Ovary (tissue), 3 donors: ENCODE data around the gene KNOP1.

Source experiments
- EP300 ChIP-seq: sonication (generic); formaldehyde crosslinking; IDR thresholded peaks from one replicate; pipeline ENCODE4 v1.6.1; 2017; ENCODE audit warnings: antibody characterized with exemption
- TF ChIP-seq, protein P1 (sequence below), 3 donors: fragments of 450-650 bp in 2 of 3; fragments of 200-600 bp in 1 of 3; IDR thresholded peaks; one replicate each; pipeline versions ENCODE4 v1.5.1 to v1.8.0; 2016 to 2022; ENCODE audit warnings: antibody characterized with exemption in 3 of 3, mild to moderate bottlenecking in 1 of 3
- donor health status: DM: no; HTN: no; CAD: no.

DNA sequence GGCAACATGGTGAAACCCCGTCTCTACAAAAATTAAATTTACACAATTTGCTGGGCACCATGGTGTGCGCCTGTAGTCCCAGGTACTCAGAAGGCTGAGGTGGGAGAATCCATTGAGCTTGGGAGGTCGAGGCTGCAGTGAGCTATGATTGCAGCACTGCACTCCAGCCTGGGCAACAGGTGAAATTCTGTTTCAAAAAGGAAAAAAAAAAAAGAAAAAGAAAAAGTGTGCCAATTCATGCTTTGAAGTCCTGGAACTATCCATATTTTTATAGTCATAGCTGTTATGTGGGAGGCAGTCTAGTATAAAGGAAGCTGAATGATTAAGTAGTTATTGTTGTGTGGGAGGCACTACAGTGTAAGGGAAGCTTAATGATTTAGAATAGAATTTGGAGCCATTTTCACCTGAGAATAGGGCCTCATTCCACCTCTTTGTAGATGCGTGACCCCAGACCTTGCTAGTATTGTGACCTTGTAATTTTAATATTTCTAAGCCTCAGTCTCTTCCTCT lies 31.6 kb upstream of the KNOP1 start:
- no peak for TF ChIP-seq EP300
- TF ChIP-seq, protein P1, sequence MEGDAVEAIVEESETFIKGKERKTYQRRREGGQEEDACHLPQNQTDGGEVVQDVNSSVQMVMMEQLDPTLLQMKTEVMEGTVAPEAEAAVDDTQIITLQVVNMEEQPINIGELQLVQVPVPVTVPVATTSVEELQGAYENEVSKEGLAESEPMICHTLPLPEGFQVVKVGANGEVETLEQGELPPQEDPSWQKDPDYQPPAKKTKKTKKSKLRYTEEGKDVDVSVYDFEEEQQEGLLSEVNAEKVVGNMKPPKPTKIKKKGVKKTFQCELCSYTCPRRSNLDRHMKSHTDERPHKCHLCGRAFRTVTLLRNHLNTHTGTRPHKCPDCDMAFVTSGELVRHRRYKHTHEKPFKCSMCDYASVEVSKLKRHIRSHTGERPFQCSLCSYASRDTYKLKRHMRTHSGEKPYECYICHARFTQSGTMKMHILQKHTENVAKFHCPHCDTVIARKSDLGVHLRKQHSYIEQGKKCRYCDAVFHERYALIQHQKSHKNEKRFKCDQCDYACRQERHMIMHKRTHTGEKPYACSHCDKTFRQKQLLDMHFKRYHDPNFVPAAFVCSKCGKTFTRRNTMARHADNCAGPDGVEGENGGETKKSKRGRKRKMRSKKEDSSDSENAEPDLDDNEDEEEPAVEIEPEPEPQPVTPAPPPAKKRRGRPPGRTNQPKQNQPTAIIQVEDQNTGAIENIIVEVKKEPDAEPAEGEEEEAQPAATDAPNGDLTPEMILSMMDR (IDR thresholded peaks at IDR 0.05): no peak
